Breast epithelium (tissue), 3 donors: ENCODE measurements around the gene CD7.

Experiments
- CTCF ChIP-seq, 3 donors: fragments of 450-650 bp; IDR thresholded peaks; one replicate each; pipeline ENCODE4 v1.5.1; 2016 to 2017; ENCODE audit warnings: antibody characterized with exemption in 3 of 3, mild to moderate bottlenecking in 3 of 3, moderate library complexity in 3 of 3
- POLR2AphosphoS5 ChIP-seq, 3 donors: sonication (generic); formaldehyde crosslinking; IDR thresholded peaks; one replicate each; pipeline ENCODE4 v1.6.1; 2017; ENCODE audit warnings: antibody characterized with exemption in 3 of 3

GRCh38 chr17:82332669-82333278 lies 15.4 kb upstream of the CD7 start:
- peak in 1 of 3 donors; percentile 34 for TF ChIP-seq POLR2AphosphoS5 (IDR thresholded peaks at IDR 0.05)
- TF ChIP-seq CTCF (IDR thresholded peaks at IDR 0.05), result no peak
